HUES48 (cell line): Measurements from ENCODE around the gene SUV39H1.
A peak's percentile ranks its signal among the peaks of the same experiment; 100 is the strongest.
"Not testable (repeated sequence)": the region's sequence is repeated elsewhere in the genome, so short reads cannot be mapped to it uniquely, and the experiment has no call there.

Source experiments
- H3K27ac ChIP-seq: one replicate; pipeline ENCODE4 v1.7.0; 2013; ENCODE audit warnings: low read depth, low read length, inconsistent platforms
- H3K27me3 ChIP-seq: 2 replicates; pipeline ENCODE4 v1.6.1; 2013; ENCODE audit warnings: mild to moderate bottlenecking, low read length; ENCODE audit not compliant: control insufficient read depth, insufficient read depth
- H3K36me3 ChIP-seq: 2 replicates; pipeline ENCODE4 v1.6.1; 2013; ENCODE audit warnings: low read length; ENCODE audit not compliant: control insufficient read depth, insufficient read depth
- H3K4me1 ChIP-seq: 2 replicates; pipeline ENCODE4 v1.6.1; 2013; ENCODE audit warnings: mild to moderate bottlenecking, low read length; ENCODE audit not compliant: control insufficient read depth, insufficient read depth
- H3K4me3 ChIP-seq: 2 replicates; pipeline ENCODE4 v1.5.1; 2013; ENCODE audit warnings: mild to moderate bottlenecking, low read depth, low read length
- H3K9ac ChIP-seq: 2 replicates; pipeline ENCODE4 v1.6.1; 2013; ENCODE audit warnings: mild to moderate bottlenecking, low read depth, low read length, moderate library complexity
- H3K9me3 ChIP-seq: 2 replicates; pipeline ENCODE4 v1.6.1; 2013; ENCODE audit warnings: low read length; ENCODE audit not compliant: control insufficient read depth, insufficient read depth

SUV39H1 gene

DNA sequence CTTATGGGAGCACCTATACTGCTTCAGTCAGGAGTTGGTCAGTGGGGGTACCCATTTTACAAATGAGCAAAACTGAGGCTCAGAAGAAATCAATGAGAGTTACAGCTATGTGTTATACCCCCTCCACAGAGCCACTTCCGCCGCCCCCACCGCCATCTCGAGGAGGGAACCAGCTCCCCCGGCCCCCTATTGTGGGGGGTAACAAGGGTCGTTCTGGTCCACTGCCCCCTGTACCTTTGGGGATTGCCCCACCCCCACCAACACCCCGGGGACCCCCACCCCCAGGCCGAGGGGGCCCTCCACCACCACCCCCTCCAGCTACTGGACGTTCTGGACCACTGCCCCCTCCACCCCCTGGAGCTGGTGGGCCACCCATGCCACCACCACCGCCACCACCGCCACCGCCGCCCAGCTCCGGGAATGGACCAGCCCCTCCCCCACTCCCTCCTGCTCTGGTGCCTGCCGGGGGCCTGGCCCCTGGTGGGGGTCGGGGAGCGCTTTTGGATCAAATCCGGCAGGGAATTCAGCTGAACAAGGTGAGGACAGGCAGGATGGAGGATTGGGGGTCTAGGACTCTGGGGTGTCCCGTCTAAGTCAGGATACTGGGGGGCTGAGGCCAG is 7.9 kb upstream of the SUV39H1 start:
- no peaks in the 10 kb centered on the region for H3K27me3 ChIP-seq
- no peaks in the 10 kb centered on the region for H3K4me1 ChIP-seq
- no peaks in the 10 kb centered on the region for H3K36me3 ChIP-seq
- H3K9me3 ChIP-seq, result peaks cover 25% of the 10 kb centered on the region; the same call in 1 of the 2 replicates
- H3K4me3 ChIP-seq, result no peak overlapping the region
- no peak overlapping the region for H3K9ac ChIP-seq
- no peak overlapping the region for H3K27ac ChIP-seq

GRCh38 chrX:48689208-48689920 is 7.2 kb upstream of the SUV39H1 start:
- Histone ChIP-seq H3K4me3 (no peak overlapping the region), H3K27me3 (no peaks in the 10 kb centered on the region), H3K4me1 (no peaks in the 10 kb centered on the region), H3K9me3 (peaks cover 25% of the 10 kb centered on the region; the same call in 1 of the 2 replicates), H3K36me3 (no peaks in the 10 kb centered on the region), H3K9ac (no peak overlapping the region), H3K27ac (no peak overlapping the region)

- H3K36me3 ChIP-seq, H3K4me1 ChIP-seq, H3K4me3 ChIP-seq, H3K27me3 ChIP-seq, H3K9ac ChIP-seq, H3K27ac ChIP-seq: not testable (repeated sequence)
- H3K9me3 ChIP-seq, result peaks cover 40% of the 10 kb centered on the region; the same call in 1 of the 2 replicates
Observed at GRCh38 chrX:48691746-48692145, 4.8 kb upstream of the SUV39H1 start.

- Histone ChIP-seq H3K27ac (no peak overlapping the region), H3K27me3 (no peaks in the 10 kb centered on the region), H3K9ac (no peak overlapping the region), H3K9me3 (peaks cover 34% of the 10 kb centered on the region; the same call in 1 of the 2 replicates), H3K4me1 (peaks cover 14% of the 10 kb centered on the region; the same call in 1 of the 2 replicates), H3K4me3 (no peak overlapping the region), H3K36me3 (peaks cover 10% of the 10 kb centered on the region)
Observed at GRCh38 chrX:48694776-48695533, 1.6 kb upstream of the SUV39H1 start.

GRCh38 chrX:48695534-48695896 is 1.0 kb upstream of the SUV39H1 start:
- Histone ChIP-seq H3K27me3 (no peaks in the 10 kb centered on the region), H3K36me3 (peaks cover 15% of the 10 kb centered on the region), H3K4me1 (peaks cover 14% of the 10 kb centered on the region; the same call in 1 of the 2 replicates), H3K4me3 (peak overlapping the region; percentile 76; the same call in 1 of the 2 replicates), H3K27ac (no peak overlapping the region), H3K9ac (no peak overlapping the region), H3K9me3 (peaks cover 39% of the 10 kb centered on the region)

- Histone ChIP-seq H3K4me1 (peaks cover 14% of the 10 kb centered on the region; the same call in 1 of the 2 replicates), H3K9me3 (peaks cover 43% of the 10 kb centered on the region), H3K36me3 (peaks cover 19% of the 10 kb centered on the region), H3K27ac (peak overlapping the region; percentile 10), H3K9ac (0 out of 2 replicates have a peak overlapping the region, but pooled peaks have one; percentile 26), H3K4me3 (peak overlapping the region; percentile 76), H3K27me3 (no peaks in the 10 kb centered on the region)
Observed at GRCh38 chrX:48695925-48696300, 621 bp upstream of the SUV39H1 start.

DNA sequence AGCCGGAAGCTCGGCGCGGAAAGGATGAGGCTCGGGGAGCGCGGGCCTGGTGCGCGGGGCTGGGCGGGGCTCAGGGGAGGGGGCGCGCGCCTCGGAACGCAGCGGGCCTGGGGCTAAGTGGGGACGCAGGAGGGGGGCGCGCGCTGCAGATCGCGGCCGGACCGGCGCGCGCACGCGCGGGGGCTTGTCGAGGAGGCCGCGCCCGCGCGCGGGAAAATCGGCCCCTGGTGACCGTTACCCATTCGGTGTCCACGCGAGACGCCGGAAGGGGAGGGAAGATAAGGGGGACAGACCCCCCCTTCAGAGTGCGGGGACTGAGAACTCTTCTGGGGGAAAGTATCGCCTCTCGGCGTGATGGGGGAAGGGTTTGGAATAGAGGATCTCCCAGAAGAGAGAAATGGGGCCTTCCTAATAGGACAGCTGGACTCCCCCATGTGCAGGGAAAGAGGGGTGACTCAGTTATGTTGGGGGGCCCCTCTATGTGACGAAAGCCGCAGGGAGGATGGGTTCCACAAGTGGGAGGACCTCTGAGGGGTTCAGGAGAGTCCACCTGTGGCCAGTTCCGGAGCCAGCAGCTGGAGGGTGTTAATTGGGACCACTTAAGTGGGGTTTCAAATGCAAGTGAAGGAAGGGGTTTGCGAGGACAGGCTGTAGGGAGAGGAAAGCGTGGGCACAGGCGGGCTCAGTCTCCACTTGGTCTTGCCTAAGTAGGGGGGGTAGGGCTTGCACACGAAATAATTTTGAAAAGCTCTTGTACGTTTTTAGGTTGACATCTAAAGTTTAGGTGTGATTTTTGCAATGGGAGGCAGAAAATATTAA is 584 bp downstream of the SUV39H1 start:
- Histone ChIP-seq H3K4me3 (peak overlapping the region; percentile 76), H3K27me3 (no peaks in the 10 kb centered on the region), H3K4me1 (peaks cover 14% of the 10 kb centered on the region; the same call in 1 of the 2 replicates), H3K36me3 (peaks cover 31% of the 10 kb centered on the region), H3K9me3 (peaks cover 46% of the 10 kb centered on the region), H3K27ac (peak overlapping the region; percentile 89), H3K9ac (peak overlapping the region; percentile 62)

DNA sequence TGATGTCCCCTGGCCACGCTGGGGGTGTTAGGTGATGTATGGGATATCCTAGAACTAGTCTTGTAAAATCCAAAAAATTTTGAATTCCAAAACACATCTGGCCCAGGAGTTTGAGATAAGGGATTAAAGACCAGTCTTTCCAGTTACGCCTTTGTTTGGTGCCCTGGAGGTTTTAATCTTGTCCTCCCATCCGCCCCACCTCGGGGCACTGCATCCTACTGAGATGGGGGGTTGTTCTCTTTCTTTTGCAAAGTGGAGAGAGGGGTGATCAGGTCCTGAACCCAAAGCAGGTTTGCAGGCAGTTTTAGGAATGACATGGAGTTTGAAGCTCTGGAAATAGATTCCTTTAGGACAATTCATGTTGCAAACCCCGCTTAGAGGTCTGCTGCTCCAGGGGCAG is 1.8 kb downstream of the SUV39H1 start:
- H3K4me1 ChIP-seq, result peaks cover 14% of the 10 kb centered on the region; the same call in 1 of the 2 replicates
- H3K27me3 ChIP-seq, result no peaks in the 10 kb centered on the region
- 0 out of 2 replicates have a peak overlapping the region, but pooled peaks have one; percentile 28 for H3K9ac ChIP-seq
- peaks cover 43% of the 10 kb centered on the region for H3K36me3 ChIP-seq
- H3K9me3 ChIP-seq, result peaks cover 55% of the 10 kb centered on the region
- peak overlapping the region; percentile 76 for H3K27ac ChIP-seq
- peak overlapping the region; percentile 76 for H3K4me3 ChIP-seq

DNA sequence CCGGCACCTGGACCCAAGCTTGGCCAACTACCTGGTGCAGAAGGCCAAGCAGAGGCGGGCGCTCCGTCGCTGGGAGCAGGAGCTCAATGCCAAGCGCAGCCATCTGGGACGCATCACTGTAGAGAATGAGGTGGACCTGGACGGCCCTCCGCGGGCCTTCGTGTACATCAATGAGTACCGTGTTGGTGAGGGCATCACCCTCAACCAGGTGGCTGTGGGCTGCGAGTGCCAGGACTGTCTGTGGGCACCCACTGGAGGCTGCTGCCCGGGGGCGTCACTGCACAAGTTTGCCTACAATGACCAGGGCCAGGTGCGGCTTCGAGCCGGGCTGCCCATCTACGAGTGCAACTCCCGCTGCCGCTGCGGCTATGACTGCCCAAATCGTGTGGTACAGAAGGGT is 3.7 kb downstream of the SUV39H1 start:
- Histone ChIP-seq H3K27ac (no peak overlapping the region), H3K36me3 (peaks cover 52% of the 10 kb centered on the region), H3K27me3 (no peaks in the 10 kb centered on the region), H3K4me1 (peaks cover 14% of the 10 kb centered on the region; the same call in 1 of the 2 replicates), H3K4me3 (no peak overlapping the region), H3K9ac (no peak overlapping the region), H3K9me3 (peaks cover 57% of the 10 kb centered on the region)

DNA sequence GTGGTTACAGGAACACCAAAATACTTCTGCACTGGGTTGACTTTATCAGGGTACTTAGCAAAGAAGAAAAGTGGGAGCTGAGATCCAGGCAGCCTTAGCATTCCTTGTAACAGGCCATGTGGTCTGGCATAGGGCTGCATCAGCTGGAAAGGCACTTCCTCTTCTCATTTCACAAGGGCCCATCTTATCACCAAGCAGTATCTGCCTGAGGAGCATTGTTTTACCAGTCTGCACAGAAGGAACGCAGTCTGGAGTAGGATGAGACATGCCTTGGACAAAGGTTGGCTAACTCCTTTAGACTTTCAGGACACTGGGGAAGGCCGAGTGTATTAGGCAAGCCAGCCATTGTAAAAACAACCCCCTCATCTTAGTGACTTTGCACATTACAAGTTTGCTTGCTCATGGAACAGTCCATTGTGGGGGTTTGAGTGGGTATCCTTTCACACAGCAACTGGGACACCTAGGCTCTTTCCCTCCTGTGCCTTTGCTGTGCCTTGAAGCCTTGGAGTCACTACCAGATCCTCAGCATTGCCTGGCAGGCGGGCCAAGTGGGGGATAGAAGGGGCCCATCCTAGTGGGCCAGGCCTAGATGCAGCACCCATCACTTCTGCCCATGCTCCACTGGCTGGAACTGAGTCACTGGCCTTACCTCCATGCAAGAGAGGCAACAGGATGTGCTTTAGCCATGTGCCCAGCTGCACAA is 4.6 kb downstream of the SUV39H1 start:
- peaks cover 14% of the 10 kb centered on the region; the same call in 1 of the 2 replicates for H3K4me1 ChIP-seq
- H3K9ac ChIP-seq, result no peak overlapping the region
- H3K27ac ChIP-seq, result no peak overlapping the region
- no peaks in the 10 kb centered on the region for H3K27me3 ChIP-seq
- H3K4me3 ChIP-seq, result no peak overlapping the region
- peaks cover 51% of the 10 kb centered on the region for H3K9me3 ChIP-seq
- peaks cover 52% of the 10 kb centered on the region for H3K36me3 ChIP-seq
